ENCODE measurements around the gene ZBTB12. TPM values are rescaled to one million over a fixed set of nuclear protein-coding genes. Genes with fewer than 3 reads are reported as not detected.
A peak's percentile ranks its signal among the peaks of the same experiment; 100 is the strongest.

ZBTB12 gene
- total RNA-seq, 2 donors from 2014 or later = 2.0 to 4.9 TPM

DNA sequence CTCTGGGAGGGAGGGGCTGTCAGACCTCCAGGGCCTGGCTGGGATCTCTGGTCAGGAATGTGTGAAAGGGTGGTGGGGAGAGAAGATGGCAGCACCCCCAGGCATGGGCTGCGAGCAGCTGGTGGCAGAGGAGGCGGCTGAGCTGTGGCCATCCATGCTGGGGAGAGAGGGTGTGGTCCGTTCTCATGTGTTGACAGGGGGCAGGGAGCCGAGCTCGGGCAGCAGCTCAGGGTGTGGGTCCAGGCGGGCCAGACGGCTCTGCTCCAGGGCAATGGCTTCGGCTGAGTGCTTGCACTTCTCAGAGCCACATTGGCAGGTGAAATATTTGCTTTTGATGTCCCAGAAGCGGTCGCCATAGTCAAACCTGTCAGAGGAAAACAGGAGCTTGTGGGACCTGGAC, 22.0 kb downstream of the ZBTB12 start:
- TF ChIP-seq, protein P1, sequence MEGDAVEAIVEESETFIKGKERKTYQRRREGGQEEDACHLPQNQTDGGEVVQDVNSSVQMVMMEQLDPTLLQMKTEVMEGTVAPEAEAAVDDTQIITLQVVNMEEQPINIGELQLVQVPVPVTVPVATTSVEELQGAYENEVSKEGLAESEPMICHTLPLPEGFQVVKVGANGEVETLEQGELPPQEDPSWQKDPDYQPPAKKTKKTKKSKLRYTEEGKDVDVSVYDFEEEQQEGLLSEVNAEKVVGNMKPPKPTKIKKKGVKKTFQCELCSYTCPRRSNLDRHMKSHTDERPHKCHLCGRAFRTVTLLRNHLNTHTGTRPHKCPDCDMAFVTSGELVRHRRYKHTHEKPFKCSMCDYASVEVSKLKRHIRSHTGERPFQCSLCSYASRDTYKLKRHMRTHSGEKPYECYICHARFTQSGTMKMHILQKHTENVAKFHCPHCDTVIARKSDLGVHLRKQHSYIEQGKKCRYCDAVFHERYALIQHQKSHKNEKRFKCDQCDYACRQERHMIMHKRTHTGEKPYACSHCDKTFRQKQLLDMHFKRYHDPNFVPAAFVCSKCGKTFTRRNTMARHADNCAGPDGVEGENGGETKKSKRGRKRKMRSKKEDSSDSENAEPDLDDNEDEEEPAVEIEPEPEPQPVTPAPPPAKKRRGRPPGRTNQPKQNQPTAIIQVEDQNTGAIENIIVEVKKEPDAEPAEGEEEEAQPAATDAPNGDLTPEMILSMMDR (IDR thresholded peaks at IDR 0.05) = no peak
- intact Hi-C loops (cut with DNase I) = loop anchor here (5.0 to 10.0 kb wide), 2 partner anchors 43 to 205 kb away; no protein-coding TSS in a partner anchor
- DNase-seq = peak; percentile 63
- Histone ChIP-seq H3K27me3 (no peaks in the 10 kb centered on the region), H3K9me3 (no peaks in the 10 kb centered on the region), H3K4me1 (peaks cover 11% of the 10 kb centered on the region), H3K27ac (peak overlapping the region; percentile 93), H3K9ac (ENCODE audit: low read depth in 2 of 2, low read length in 2 of 2) (peak overlapping the region in 1 of 2 donors; percentile 36), H3K4me3 (no peak overlapping the region), H3K36me3 (no peaks in the 10 kb centered on the region)

DNA sequence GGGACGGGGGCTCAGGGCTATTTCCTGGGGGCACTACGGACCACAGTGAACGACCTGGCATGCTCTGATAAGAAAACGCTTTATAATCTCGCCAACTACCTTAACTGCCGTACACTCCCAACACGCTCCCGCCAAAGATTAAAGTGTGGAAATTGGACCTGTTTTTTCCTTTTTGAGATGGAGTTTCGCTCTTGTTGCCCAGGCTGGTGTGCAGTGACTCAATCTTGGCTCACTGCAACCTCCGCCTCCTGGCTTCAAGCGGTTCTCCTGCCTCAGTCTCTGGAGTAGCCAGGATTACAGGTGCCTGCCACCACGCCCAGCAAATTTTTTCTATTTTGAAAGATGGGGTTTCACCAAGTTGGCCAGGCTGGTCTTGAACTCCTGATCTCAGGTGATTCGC, 22.7 kb downstream of the ZBTB12 start:
- no peaks in the 10 kb centered on the region for H3K9me3 ChIP-seq
- intact Hi-C loops (cut with DNase I) = no loop called here
- TF ChIP-seq, protein P1 (IDR thresholded peaks at IDR 0.05) = no peak
- no peaks in the 10 kb centered on the region for H3K27me3 ChIP-seq
- peak overlapping the region in 1 of 2 donors; percentile 100 for H3K9ac ChIP-seq (ENCODE audit: low read depth in 2 of 2, low read length in 2 of 2)
- H3K27ac ChIP-seq = peak overlapping the region; percentile 93
- peak; percentile 30 for DNase-seq
- no peaks in the 10 kb centered on the region for H3K36me3 ChIP-seq
- peaks cover 18% of the 10 kb centered on the region for H3K4me1 ChIP-seq
- peak overlapping the region; percentile 52 for H3K4me3 ChIP-seq

DNA sequence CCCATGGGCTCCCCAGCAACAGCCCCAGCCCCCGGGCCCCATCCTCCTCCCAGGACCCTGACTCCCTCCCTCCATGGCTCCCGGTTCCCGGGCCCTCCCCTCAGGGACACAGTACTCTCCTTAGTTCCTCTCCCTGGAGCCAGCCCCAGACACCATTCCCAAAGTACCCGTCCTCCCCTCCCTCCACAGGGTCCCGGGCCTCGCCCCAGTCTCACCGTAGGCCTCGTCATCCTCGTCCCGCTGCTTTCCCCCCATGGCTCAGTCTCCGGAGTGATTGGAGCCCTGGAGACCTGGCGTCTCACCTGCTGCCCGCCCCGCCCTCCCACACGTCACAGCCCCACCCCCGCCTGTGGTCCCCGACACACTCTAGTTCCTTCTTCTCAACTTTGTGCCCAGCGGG, 23.2 kb downstream of the ZBTB12 start, which contains the start of gene SLC44A4:
Gene SLC44A4, minus strand, starts transcription at position 272 of the 400 bp plus-strand sequence. Its CDS starts 17 bp downstream, at position 255.
- Histone ChIP-seq H3K4me1 (peaks cover 18% of the 10 kb centered on the region), H3K36me3 (no peaks in the 10 kb centered on the region), H3K27me3 (no peaks in the 10 kb centered on the region), H3K27ac (peak within 1 kb of the TSS; percentile 93), H3K4me3 (peak within 1 kb of the TSS; percentile 52), H3K9ac (ENCODE audit: low read depth in 2 of 2, low read length in 2 of 2) (peak within 1 kb of the TSS; percentile 66 to 100), H3K9me3 (no peaks in the 10 kb centered on the region)
- DNase-seq = peak; percentile 83
- intact Hi-C loops (cut with DNase I) = no loop called here
- TF ChIP-seq, protein P1 (IDR thresholded peaks at IDR 0.05) = no peak

DNA sequence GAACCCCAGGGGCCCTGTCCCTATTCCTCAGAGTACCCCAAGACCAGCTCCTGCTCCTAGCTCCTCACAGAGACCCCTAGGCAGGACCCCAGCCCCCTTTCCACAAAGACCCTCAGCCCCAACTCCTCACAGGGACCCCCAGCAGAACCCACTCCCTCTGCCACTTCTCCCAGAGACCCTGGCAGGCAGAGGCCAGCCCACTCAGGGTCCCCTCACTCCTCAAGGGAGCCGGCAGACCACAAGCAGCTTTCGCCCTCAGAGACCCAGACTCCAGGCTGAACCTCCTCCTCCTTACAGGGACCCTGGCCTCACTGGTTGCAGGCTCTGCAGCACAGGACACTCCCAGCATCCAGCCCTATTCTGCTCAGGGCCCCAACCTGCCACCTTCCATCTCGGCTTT, 23.7 kb downstream of the ZBTB12 start:
- peak overlapping the region; percentile 66 to 100 for H3K9ac ChIP-seq (ENCODE audit: low read depth in 2 of 2, low read length in 2 of 2)
- peaks cover 18% of the 10 kb centered on the region for H3K4me1 ChIP-seq
- TF ChIP-seq, protein P1 (IDR thresholded peaks at IDR 0.05) = no peak
- no peaks in the 10 kb centered on the region for H3K9me3 ChIP-seq
- H3K27ac ChIP-seq = peak overlapping the region; percentile 93
- H3K36me3 ChIP-seq = no peaks in the 10 kb centered on the region
- H3K4me3 ChIP-seq = peak overlapping the region; percentile 52
- no peak for DNase-seq
- intact Hi-C loops (cut with DNase I) = no loop called here
- no peaks in the 10 kb centered on the region for H3K27me3 ChIP-seq

DNA sequence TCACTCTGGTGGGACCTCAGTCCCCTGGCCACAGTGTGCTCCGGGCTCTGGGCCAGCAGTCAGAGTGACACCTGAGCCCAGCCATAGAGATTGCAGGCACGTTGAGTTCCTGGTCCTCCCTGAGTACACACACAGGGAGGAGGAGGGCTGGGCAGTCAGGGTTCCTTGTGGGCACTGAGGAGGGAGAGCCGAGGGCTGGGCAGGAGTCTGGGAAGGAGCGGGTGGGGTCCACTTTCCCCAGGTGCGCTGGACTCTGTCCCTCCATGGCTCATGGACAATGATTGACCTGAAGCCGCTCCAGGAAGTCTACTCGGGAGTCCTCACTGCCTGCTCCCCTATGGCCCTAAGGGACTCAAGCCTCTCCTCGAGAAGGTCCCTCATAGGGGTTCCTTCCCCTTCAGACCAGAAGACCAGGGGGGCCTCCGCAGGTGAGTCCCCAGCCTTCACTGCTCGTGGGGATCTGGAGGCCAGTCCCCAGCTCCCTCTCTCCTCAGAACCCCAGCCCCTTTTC, 24.2 kb downstream of the ZBTB12 start:
- Histone ChIP-seq H3K9me3 (no peaks in the 10 kb centered on the region), H3K4me1 (peaks cover 18% of the 10 kb centered on the region), H3K27ac (peak overlapping the region; percentile 93), H3K27me3 (no peaks in the 10 kb centered on the region), H3K4me3 (peak overlapping the region; percentile 52), H3K9ac (ENCODE audit: low read depth in 2 of 2, low read length in 2 of 2) (peak overlapping the region; percentile 66 to 100), H3K36me3 (no peaks in the 10 kb centered on the region)
- TF ChIP-seq, protein P1 (IDR thresholded peaks at IDR 0.05) = no peak
- peak; percentile 94 for DNase-seq
- intact Hi-C loops (cut with DNase I) = no loop called here

Measured in colonic mucosa (tissue), 4 donors.